ENCODE results near the gene NFATC4.
A peak's percentile ranks its signal among the peaks of the same experiment; 100 is the strongest.

The NFATC4 gene

DNA sequence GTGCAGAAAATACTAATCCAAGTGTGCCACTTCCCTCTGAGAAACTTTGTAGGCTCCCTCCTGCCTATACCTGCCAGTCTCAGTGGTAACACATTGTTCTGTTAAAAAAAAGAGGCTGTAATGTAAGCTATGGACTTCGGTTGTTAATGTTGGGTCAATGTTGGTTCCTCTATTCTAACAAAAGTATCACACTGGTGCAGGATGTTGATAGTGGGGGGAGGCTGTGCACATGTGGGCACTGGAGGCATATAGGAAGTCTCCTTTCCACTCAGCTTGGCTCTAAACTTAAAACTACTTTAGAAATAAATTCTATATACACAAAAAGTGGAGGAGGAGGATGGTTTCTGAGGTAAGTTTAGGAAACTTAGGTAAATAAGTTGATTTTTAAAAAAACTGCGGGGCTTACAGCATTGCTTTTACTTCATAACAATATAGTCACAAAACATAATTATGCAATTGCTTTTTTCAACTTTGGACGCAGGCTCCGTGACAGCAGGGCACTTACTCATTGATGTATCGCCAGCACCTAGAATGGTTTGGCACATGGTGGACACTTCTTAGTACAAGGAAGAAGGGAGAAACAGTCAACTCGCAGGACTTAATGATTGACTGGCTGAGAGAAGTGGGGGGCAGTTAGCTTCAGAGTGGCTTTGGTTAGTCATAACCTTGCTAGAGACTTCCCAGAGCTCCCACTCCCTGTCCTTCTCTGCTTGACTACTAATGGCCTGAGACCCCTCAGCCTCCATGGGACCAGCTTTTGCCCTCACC lies 22.9 kb downstream of the NFATC4 start:
- DNase-seq, result no peak

DNA sequence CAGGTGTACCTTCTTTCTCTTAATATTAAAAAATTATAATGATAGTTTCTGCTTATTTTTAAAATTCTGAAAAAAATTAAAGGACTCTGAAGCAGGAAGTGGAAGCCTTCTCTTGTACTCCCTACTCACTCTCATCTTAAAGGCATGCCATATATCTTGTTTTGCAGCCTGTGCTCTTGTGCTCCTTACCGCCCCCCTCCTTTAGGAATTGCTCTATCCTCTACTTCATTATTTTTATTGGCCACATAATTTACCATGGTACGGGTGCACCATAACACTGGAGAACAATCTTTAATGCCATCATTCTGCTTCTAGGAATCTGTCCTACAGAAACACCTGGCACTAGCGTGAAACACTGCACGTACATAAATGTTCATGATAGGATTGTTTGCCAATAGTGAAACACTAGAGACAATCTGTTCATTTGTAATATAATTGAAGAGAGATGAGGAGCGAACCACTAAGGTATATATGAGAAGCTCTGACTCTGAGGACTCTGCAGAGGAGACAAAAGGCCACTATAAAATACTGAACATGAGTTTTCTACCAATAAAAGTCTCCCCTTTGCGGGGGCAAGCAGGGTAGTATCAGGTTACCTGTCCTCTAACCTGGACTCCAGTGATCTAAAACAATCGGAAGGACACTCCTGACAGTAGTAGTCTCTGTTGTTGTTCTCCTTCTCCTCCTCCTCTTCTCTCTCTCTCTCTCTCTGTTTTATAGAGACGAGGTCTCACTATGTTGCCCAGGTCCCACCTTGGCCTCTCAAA lies 24.5 kb downstream of the NFATC4 start:
- no peak for DNase-seq

DNA sequence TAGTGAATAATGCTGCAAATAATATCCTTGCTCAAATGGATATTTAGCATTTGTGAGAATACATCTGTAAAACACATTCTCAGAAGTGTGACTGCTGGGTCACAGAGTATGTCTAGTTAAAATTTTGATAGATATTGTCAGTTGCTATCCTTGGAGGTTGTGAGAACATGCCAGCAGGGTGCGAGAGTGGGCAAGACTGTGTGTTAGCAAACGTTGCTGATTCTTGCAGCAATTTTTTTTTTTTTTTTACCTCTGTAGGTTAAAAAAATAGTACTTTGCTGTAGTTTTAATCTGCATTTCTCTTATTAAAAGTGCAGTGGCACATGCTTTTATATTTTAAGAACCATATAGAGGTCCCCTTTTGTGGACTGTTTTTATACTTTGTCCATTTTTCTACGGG lies 26.3 kb downstream of the NFATC4 start:
- no peak for DNase-seq

DNA sequence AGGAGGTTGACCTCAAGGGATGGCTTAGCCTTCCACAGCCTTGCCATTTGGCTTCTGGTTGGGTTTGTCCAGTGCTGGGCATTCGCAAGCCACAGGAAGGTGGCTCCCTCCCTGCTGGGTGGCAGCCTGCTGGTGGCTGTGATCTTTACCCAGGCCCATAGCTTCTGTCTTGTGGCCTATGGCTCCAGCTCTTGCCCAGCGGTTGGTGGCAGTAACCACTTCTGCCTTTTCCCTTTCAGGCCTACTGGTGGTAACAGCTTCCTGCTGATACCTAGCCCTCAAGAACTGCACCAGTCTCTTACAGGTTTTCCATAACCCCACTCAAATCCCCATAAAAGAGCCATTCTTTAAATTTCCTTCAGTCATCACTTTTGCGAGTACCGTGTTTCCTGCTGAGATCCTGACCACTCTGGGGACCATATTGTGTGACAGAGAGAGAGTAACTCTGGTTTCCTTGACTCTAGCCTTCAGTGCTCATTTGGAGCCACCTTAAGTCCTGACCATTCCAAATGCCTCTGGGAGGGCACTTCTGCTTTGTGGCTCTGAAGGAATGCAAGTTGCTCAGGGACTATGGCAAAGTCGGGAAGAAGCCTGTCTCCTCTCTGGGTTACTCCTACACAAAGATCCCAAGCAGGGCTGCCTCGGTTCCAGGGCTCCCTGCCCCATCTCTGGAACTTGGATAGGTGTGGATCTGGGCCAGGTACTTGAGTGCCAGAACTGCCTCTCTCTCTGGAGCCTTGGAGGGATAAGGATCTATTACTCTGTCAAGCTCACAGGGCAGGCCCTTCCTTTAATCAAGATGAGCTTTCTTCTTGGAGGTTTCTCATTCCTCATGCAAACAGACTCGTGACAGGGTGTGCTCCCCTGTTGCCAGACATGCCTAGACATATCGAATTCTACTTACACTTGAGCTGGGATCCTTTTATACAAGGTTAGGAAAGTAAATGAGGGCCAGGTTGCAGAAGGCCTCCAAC lies 27.9 kb downstream of the NFATC4 start:
- no peak for DNase-seq

DNA sequence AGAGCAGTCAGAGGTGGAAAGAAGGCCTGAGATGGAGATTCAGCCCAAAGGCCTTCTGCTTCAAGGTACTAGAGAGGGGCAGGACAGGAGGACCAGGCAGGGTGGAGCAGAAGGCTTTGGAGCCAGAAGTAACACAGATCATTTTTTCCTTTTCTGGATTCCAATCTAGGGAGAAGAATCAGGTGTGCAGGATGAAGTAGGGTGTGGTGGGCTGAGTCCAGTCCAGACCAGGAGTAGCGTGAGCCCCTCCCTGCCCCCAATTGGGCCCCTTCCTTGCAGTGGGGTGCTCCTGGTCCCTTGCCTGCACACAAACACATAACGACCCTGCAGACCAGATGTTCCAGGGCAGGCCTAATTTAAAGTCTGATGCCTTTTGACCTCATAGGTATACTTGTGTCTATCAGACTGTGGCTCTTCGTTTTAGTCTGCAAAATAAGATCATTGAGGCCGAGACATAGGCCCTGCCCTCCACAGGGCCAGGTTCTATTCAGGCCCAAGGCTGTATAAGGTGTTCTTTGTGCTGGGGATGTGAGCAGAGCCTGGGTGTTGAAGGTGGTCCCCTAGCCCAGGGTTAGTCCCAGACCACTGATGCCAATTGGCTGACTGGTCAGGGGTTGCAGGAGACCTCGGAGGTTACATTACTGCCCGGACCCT lies 29.8 kb downstream of the NFATC4 start:
- DNase-seq, result no peak

DNA sequence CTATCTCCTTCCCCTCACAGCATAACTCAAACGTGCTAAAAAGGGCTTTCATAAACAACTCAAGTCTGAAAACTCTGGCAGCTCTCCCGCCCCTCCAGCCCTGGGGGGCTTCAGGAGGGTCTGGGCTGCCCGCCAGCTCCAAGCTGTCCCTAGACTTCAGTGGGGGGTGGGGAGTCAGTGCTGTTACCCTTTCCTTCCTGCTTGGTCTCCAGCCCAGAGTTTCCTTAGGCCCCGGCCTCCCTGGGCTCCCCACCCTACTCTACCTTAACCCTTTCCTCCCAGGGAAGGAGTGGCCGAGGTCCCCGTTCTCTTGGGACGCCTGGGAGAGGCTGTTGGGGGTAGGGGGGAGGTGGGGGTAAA lies 30.3 kb downstream of the NFATC4 start:
- DNase-seq, result no peak

DNA sequence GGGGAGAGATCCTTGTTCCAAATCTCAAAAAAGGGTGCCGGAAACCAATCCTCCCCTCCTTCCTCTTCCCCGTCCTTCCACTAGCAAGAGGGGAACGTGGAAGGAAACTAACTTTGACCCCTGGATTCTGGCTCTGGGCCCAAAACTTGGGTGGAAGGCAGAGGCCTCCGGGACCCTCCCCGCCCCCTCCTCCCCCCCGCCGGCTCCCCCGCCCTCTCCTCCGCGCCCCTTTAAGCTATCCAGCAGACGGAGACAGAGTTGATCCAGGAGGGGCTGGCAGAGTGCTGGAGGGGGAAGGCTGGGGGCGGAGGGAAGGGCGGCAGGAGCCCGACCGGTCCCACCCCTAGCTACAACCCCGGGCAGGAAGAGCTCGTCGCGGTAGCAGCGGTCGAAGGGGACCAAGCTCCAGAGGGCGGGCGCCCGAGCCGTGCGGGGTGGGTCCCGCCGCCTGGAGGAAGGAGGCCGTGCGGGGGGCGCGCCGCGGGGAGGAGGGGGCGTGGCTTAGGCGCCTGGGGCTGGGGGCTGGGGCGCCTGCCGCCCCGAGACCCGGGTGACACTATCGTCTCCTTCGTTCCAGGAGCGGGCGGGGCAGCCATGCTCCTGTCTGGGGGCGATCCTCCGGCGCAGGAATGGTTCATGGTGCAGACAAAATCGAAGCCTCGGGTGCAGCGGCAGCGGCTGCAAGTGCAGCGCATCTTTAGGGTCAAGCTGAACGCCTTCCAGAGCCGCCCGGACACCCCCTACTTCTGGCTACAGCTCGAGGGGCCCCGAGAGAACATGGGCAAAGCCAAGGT lies 30.9 kb downstream of the NFATC4 start, which contains the start of gene NYNRIN:
Gene NYNRIN (plus strand): TSS at position 351 of the 794 bp plus-strand sequence. CDS start 244 bp downstream, at position 595.
- no peak for DNase-seq

DNA sequence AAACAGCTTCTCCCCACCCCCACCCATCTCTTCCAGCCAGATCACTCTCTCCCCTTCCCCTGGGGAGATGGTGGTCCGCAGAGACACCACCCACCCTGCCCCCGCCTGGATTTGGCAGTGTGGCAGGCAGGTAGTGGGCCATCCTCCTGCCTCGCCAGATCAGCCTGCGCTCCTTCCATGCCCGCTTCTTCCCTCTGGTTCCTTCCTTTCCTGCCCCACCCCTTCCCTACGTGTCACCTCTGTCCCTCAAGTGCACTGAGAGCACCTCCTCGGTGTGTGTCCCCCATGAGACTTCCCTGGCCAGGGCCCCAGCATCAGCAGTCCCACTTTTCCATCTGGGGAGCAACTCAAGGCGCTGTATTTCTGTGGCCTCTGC lies 31.5 kb downstream of the NFATC4 start:
- DNase-seq, result no peak

DNA sequence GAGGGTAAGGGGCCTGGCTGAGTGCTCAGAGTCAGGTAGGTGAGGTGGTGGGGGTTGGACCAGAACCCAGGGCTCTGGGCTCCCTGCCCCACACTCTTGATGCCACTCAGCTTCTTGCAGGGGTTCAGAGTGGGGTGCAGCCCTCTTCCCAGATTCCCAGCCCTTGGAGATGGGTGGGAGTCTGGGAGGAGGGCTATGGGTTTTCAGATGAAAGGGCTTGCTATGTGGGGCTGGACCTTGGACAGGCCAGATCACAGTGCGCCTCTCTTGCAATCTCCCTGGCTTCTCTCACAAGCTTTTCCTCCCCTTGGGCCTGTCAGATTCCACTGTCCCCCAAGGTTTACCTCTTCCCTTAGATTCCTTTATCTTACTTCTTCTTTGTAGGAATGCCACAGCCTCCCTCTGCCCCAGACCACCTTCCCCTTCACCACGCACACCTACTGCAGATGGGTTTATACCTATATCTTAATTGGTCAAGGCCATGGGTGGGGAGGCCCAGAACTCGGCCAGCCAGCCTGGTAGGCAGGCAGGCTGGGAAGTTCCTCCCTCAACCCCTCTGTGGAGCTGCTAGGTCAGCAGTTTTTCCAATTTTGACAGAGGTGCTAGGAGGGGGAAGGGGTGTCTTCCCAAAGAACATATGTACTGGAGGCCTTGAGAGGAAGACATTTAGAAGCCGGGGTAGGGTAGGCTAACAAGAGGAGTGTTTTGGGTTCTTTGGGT lies 32.2 kb downstream of the NFATC4 start:
- DNase-seq, result no peak

DNA sequence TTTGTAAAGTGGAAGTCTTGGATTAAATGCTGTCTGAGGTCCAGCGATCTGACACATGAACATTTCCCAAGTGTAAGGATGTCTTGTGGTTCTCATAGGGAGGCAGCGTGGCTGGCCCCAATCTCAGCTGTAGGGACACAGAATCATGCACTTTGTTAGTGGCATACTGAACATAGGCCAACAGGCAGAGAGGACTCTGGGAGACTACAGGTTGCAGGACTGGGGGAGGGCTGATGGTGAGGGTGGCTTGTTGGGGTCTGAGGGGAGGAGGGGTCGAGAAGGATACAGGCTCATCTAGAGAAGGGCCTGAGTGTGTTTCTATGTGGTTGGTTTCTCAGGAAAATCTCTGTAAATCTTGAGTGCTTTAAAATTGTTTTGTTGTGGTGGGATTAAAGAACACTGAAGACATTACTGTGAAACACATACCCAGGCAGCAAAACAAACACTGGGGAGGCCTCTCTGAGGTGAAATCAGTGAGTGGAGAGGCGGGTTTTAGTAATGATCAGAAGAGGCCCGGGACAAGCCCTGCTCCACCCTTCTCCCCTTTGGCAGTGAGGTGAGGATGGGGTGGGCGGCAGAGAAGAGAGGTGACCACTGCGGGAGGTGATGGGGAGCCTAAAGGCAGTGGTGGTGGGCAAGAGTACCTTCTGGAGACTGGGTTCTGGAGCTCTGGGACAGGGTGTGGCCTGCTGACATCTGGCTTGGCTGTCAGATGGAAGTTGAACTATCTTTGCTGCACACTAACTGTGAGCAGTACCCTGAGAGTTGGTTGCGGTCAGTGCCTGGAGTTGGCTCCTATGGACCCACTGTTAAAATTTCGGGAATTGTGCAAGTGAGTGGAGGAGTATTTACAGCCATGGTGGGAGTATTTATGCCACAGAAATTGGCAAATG lies 34.1 kb downstream of the NFATC4 start:
- DNase-seq, result no peak

DNA sequence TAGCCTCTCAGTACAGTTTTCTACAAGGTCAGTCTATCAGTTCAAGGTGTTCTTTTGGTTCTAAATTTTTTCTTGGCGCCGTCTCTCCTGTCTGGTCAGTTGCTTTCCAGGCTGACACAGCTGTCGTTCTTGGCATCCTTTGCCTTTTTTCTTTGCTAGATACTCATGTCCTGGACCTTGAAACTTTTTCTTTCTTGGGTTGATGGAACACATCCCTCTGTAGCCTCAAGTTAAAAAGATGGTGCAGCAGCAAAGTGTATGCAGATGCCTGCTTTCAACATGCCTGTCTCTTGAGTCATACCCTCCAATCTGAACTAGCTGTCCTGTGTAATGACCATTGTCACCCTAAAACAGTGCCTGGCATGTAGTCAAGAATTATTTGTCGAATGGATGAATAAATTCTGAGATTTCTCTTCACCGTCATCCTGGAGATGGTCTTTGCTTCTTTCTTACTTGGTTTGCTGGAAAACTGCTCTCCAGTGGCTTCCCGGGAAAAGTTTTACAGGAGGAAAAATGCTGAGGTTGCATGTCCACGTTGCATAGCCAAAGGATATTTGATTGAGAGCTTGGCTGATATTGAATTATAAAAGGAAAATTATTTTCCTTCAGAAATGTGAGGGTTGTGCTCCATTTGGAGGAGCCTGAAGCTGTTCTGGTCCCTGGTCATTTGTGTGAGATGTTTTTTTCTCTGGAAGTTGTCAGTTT lies 35.5 kb downstream of the NFATC4 start:
- no peak for DNase-seq

DNA sequence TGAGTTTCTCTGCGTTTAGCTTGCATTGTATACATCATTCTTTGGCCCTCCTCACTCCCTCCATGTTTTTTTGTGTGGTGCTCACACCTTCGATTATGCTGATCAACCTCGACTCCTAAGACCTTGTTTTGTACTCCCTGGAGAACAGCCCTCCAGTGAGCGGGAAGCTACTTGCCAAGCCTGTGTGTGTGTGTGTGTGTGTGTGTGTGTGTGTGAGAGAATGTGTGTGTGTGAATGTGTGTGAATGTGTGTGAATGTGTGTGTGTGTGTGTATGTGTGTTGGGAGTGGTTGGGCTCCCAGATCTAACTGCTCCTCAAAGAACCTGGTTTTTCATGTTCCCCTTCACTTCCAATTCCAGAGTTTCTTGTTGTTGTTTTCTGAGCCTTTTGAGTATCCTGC lies 36.8 kb downstream of the NFATC4 start:
- DNase-seq, result no peak

DNA sequence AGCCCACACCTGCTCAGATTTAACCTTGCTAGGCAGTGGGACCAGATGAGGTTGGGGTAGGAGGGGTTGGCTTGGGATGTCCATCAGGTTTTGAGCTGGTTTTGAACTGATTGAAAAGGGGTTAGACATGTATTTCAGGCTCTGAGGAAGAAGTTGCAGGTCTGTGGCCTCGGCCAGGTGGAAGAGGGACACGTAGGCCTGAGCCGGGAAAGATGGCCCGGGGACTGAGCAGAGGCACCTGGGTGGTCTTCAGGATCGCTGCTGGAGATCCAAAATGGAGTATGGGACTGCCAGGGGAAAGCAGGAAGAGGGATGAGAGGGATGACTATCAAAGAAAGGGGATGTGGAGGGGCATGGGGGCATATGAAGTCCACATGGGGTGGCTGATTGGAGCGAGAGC lies 38.4 kb downstream of the NFATC4 start:
- no peak for DNase-seq

DNA sequence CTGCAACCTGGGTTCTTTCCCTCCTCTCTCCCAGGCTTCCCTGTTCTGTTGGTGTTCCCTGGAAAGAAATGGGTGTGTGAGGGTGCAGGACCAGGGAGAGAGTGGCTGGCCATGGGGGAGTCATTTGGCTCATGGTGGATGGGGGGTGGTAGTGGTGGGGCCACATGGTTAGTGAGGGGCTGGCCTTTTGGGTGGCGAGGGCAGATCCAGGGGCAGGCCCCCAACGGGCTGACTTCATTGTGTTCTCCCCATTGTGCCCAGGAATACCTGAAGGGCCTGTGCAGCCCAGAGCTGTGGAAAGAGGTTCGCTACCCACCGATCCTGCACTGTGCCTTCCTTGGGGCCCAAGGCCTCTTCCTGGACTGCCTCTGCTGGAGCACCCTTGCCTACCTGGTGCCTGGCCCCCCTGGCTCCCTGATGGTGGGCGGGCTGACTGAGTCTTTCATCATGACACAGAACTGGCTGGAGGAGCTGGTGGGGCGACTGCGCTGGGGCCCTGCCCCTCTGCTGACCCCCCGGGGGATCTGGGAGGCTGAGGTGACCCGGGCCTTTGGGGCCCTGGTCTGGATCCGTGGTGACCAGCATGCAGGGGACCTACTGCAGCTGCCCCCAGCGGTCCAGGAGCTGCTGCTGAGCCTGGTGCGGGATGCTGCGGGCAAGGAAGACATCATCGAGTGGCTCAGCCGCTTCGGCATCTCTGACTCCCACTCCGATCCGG lies 39.8 kb downstream of the NFATC4 start:
- DNase-seq, result no peak

DNA sequence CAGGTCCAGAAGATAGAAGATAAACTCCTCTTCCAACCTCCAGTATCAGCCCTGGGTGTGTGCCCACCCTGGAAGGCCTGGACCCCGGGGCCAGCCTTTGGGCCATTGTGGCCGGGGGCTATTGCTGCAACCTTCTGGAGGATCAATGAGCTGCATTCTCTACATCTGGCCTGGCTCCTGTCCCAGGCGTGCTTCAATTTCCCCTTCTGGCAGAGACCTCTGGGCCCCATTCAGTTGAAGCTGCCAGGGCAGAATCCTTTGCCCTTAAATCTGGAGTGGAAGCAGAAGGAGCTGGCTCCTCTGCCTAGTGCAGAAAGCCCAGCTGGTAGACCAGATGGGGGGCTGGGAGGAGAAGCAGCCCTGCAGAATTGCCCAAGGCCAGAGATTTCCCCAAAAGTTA lies 40.8 kb downstream of the NFATC4 start:
- peak; percentile 32 for DNase-seq

DNA sequence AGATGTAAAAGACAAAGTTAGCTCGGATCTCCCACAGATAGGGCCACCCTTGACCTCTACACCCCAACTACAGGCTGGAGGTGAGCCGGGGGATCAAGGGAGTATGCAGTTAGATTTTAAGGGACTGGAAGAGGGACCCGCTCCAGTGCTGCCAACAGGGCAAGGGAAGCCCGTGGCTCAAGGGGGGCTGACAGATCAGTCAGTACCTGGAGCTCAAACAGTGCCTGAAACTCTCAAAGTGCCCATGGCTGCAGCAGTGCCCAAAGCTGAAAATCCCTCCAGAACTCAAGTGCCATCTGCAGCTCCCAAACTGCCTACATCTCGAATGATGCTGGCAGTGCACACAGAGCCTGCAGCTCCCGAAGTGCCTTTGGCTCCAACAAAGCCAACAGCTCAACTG lies 41.2 kb downstream of the NFATC4 start:
- peak; percentile 38 for DNase-seq

DNA sequence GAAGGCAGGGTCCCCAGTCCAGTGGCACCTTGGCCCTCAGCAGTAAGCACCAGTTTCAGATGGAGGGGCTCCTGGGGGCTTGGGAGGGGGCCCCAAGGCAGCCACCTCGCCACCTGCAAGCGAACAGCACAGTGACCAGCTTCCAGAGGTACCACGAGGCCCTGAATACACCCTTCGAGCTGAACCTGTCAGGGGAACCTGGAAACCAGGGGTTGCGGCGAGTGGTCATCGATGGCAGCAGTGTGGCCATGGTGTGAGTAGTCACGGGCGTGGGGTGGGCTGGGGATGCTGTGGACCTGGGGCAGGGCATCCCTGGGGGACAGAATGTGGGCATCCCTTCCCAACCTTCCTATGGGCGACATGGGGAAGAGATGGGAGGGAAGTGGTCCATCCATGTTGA lies 42.0 kb downstream of the NFATC4 start:
- DNase-seq, result no peak
